CMK (cell line): ENCODE measurements around the gene JAK2.
"Not testable (repeated sequence)": the region's sequence is repeated elsewhere in the genome, so short reads cannot be mapped to it uniquely, and the experiment has no call there.

ENCODE experiments used
- DNase-seq: peaks from one replicate; pipeline ENCODE4 v3.0.0-alpha.2; 2010; ENCODE audit warnings: low read depth

JAK2 gene

GRCh38 chr9:5041390-5042115 lies 56.5 kb downstream of the JAK2 start:
- no peak for DNase-seq

- no peak for DNase-seq
These were observed 57.6 kb downstream of the JAK2 start for GRCh38 chr9:5042661-5043178.

- DNase-seq = no peak
These were observed 58.3 kb downstream of the JAK2 start for GRCh38 chr9:5043381-5043780.

DNA sequence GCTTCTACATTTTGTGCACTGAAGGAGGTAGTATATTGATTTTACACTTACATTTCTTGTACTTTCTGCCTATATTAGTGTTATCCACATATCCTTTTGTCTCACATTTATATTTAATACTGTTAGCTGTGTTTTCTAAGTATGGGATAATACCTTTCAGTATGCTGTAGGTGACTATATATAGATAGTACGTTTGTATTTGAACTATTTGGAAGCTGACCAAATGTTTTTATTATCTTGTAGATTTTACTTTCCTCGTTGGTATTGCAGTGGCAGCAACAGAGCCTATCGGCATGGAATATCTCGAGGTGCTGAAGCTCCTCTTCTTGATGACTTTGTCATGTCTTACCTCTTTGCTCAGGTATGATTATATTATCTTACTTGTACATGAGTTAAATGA lies 59.1 kb downstream of the JAK2 start:
- DNase-seq = no peak

DNA sequence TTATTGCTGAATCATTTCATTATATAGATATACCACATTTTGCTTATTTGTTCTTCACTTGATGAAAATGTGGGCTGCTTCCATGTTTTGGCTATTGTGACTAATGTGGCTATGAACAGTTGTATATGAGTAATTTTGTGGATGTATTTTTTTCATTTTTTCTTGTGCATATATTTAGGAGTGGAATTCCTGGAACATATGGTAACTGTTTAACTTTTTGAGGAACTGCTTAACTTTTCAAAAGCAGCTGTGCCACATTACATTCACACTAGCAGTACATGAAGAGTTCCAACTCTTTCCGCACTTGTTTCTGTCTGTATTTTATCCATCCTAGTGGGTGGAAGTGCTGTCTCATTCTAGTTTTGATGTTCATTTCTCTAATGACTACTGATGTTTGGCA lies 67.8 kb downstream of the JAK2 start:
- DNase-seq = no peak

- no peak for DNase-seq
These were observed 77.6 kb downstream of the JAK2 start for GRCh38 chr9:5062631-5063030.

DNA sequence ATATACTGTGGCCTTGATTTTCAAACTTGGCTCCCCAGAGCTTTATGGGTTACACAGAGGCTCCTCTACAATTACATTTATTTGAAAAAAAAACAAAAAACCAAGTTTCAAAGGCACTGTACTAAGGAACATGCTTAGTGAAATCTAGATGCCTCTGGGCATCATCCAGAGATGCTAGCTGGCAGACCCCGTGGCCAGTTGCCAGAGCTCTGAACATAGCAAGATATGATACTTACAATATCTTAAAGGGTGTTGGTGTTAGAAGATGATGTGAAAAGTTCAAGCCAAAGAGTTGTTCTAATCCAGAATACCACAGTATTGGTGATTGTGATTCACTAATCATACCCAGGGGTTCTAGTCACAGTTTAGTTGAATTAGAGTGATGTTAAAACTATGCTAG lies 87.8 kb downstream of the JAK2 start:
- no peak for DNase-seq

- DNase-seq = no peak
These were observed 88.6 kb downstream of the JAK2 start for GRCh38 chr9:5073701-5074100.

DNA sequence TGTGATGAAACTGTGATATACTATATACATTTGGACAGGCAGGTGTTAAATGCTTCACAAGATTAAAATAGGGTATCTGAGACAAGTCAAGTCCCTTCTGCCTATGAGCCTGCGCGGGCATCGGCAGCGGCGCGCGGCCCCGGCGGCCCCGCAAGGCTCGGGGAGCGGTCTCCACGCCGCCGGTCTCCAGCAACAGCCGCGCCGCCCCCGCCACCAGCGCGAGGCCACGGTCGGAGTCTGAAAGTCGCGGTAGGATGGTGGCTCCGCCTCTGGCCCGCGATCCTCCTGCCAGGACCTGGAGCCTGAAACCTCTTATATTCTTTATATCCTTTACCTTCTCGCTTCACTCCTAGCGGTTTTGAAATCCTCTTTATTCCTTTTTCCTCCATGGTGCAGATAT lies 100.9 kb downstream of the JAK2 start:
- no peak for DNase-seq

GRCh38 chr9:5089737-5090136 lies 104.7 kb downstream of the JAK2 start:
- DNase-seq = no peak

DNA sequence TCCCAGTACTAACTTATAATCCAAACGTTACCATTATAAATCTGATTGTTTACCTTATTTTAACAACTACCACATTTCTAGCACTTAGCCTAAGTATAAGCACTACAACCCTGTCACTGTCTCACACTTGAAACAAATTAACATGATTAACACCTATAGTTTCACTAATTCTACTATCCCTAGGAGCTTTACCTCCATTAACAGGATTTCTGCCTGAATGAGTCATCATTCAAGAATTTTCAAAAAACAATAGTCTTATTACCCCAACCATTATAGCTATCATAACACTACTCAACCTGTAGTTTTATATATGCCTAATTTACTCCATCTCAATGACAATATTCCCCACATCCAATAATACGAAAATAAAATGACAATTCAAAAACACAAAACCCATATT lies 110.7 kb downstream of the JAK2 start:
- DNase-seq = no peak

DNA sequence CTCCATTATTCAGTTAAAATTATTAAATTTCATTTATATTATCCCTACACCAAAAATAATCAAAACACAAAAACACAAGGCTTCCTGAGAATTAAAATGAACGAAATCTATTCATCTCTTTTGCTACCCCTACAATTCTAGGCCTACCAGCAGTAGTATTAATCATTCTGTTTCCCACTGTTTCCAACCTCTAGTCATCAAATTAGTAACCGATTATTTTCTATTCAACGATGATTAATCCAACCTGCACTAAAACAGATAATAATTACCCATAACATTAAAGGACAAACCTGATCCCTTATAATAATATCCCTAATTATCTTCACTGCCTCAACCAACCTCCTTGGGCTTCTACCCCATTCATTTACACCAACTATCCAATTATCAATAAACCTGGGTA lies 114.4 kb downstream of the JAK2 start:
- DNase-seq = no peak

- not testable (repeated sequence) for DNase-seq
These were observed 116.1 kb downstream of the JAK2 start for GRCh38 chr9:5101127-5101526.

- not testable (repeated sequence) for DNase-seq
These were observed 121.4 kb downstream of the JAK2 start for GRCh38 chr9:5106517-5106916.

DNA sequence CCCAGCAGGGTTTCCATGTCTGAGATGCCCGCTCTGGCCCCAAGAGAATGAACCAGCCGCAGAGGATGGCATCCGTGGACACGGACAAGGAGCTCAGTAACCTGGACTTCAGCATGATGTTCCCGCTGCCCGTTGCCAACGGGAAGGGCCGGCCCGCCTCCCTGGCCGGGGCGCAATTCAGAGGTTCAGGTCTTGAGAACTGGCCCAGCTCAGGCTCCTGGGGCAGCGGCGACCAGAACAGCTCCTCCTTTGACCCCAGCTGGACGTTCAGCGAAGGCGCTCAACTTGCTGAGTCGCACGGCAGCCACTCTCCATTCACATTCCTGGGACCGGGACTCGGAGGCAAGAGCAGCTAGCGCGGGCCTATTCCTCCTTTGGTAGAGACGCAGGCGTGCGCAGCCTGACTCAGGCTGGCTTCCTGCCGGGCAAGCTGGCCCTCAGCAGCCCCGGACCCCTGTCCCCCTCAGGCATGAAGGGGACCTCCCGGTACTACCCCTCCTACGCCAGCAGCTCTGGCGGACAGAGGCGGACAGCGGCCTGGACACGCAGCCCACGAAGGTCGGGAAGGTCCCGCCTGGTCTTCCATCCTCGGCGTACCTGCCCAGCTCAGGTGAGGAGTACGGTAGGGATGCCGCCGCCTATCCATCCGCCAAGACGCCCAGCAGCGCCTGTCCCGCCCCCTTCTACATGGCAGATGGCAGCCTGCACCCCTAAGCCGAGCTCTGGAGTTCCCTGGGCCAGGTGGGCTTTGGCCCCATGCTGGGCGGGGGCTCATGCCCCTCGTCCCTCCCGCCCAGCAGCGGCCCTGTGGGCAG lies 126.0 kb downstream of the JAK2 start:
- DNase-seq = no peak

DNA sequence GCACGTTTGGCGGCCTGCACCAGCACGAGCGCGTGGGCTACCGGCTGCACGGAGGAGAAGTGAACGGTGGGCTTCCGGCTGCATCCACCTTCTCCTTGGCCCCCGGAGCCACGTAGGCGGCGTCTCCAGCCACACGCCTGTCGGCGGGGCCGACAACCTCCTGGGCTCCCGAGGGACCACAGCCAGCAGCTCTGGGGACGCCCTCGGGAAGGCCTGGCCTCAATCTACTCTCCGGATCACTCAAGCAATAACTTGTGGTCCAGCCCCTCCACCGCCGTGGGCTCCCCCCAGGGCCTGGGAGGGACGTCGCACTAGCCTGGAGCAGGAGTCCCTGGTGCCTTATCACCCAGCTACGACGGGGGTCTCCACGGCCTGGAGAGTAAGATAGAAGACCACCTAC lies 126.6 kb downstream of the JAK2 start:
- DNase-seq = no peak

GRCh38 chr9:5112109-5112592 lies 127.1 kb downstream of the JAK2 start:
- no peak for DNase-seq

DNA sequence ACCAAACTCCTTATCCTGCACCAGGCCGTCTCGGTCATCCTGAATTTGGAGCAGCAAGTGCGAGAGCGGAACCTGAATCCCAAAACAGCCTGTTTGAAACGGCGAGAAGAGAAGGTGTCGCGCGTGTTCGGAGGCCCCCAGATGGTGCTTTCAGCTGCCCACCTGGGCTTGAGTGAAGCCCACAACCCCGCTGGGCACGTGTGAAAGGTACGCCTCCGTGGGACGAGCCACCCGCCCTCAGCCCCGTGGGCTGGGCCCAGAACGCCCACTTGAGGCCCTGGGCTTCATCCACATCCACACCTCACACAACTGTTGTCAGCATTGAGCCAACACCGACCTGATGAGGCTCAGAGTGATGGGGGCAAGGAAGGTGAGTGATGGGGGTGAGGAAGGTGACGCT lies 127.6 kb downstream of the JAK2 start:
- DNase-seq = no peak

- DNase-seq = no peak
These were observed 128.5 kb downstream of the JAK2 start for GRCh38 chr9:5113523-5113922.

- no peak for DNase-seq
These were observed 129.1 kb downstream of the JAK2 start for GRCh38 chr9:5113994-5114748.

GRCh38 chr9:5122116-5122515 lies 137.0 kb downstream of the JAK2 start:
- no peak for DNase-seq

DNA sequence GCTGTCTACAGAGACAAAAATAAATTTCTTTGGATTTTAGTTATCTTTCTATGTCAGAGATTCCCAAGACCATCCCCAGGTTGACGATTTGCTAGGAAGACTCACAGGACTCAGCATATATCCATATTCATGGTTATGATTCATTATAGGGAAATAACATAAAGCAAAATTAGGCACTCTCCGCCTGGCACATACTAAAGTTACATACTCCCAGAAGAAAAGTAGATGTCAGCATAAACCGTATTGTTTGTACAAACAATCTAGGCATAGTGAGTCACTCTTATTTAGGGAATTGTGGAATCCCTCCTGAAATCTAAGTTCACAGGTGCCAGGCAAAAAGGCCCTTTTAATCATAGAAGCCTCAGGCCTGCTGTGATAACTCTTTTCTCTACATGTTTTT lies 137.4 kb downstream of the JAK2 start:
- no peak for DNase-seq

GRCh38 chr9:5140151-5140550 lies 155.1 kb downstream of the JAK2 start:
- no peak for DNase-seq
